PC-9 (cell line): ENCODE measurements around the gene THG1L. TPM values are rescaled to one million over a fixed set of nuclear protein-coding genes. Genes with fewer than 3 reads are reported as not detected.
A peak's percentile ranks its signal among the peaks of the same experiment; 100 is the strongest.

Experiments used
- BruUV-seq: library from RNA; stranded (reverse); fragments of 400-500 nt; replicated peaks from 2 replicates; lab custom pipeline; 2021; lab: Mats Ljungman, UMichigan
- CTCF ChIA-PET: fragments of 300-600 bp; sonication (Branson Sonifier 250); formaldehyde crosslinking; loops from one replicate; lab custom pipeline; 2022; ENCODE audit warnings: antibody characterized with exemption; lab: Charles Lee
- POLR2A ChIA-PET: fragments of 300-600 bp; sonication (Branson Sonifier 250); formaldehyde crosslinking; loops from one replicate; lab custom pipeline; 2022; ENCODE audit warnings: antibody characterized with exemption; ENCODE audit not compliant: unreplicated experiment; lab: Charles Lee
- DNase-seq, 2 experiments: peaks; one replicate each; pipeline versions ENCODE4 v3.0.0 to v3.0.0-alpha.2; 2015 to 2022; ENCODE audit warnings: mixed read lengths in 1 of 2
- H2AFZ ChIP-seq: fragments of 200-600 bp; sonication (generic); 2 replicates; pipeline ENCODE4 v1.8.1; 2017; ENCODE audit warnings: antibody characterized with exemption
- H3F3A ChIP-seq: fragments of 200-600 bp; sonication (generic); 2 replicates; pipeline ENCODE4 v1.8.1; 2017; ENCODE audit warnings: antibody characterized with exemption, mild to moderate bottlenecking, low read depth; ENCODE audit not compliant: insufficient read depth
- H3K27ac ChIP-seq: fragments of 200-600 bp; sonication (generic); 2 replicates; pipeline ENCODE4 v1.6.1; 2016; ENCODE audit warnings: mixed run types
- H3K27me3 ChIP-seq: fragments of 200-600 bp; sonication (generic); 2 replicates; pipeline ENCODE4 v1.6.1; 2016; ENCODE audit warnings: low read depth, mixed run types; ENCODE audit not compliant: insufficient read depth
- H3K36me3 ChIP-seq: fragments of 200-600 bp; sonication (generic); 2 replicates; pipeline ENCODE4 v1.6.1; 2016; ENCODE audit warnings: low read depth, mixed run types
- H3K4me1 ChIP-seq: fragments of 200-600 bp; sonication (generic); replicated peaks from 2 replicates; pipeline ENCODE4 v1.6.1; 2016; ENCODE audit warnings: mixed run types; ENCODE audit not compliant: insufficient read depth
- H3K4me2 ChIP-seq: fragments of 200-600 bp; sonication (generic); 2 replicates; pipeline ENCODE4 v1.6.1; 2017; ENCODE audit warnings: mixed run types
- H3K4me3 ChIP-seq: fragments of 200-600 bp; sonication (generic); 2 replicates; pipeline ENCODE4 v1.6.1; 2016; ENCODE audit warnings: mixed run types
- H3K79me2 ChIP-seq: fragments of 200-600 bp; sonication (generic); 2 replicates; pipeline ENCODE4 v1.6.1; 2017; ENCODE audit warnings: low read depth, mixed run types
- H3K9me2 ChIP-seq: fragments of 200-600 bp; sonication (generic); 2 replicates; pipeline ENCODE4 v1.8.1; 2017; ENCODE audit warnings: mild to moderate bottlenecking; ENCODE audit not compliant: insufficient read depth
- H3K9me3 ChIP-seq: fragments of 200-600 bp; sonication (generic); 2 replicates; pipeline ENCODE4 v1.8.1; 2016; ENCODE audit warnings: low read depth; ENCODE audit not compliant: insufficient read depth
- H4K20me1 ChIP-seq: fragments of 200-600 bp; sonication (generic); 2 replicates; pipeline ENCODE4 v1.8.1; 2017; ENCODE audit not compliant: insufficient read depth
- CTCF ChIP-seq: fragments of 200-600 bp; sonication (generic); conservative IDR thresholded peaks from 2 replicates; pipeline ENCODE4 v1.6.1; 2017; ENCODE audit warnings: mixed run types, antibody characterized with exemption, mild to moderate bottlenecking, moderate library complexity
- EZH2 ChIP-seq: fragments of 200-600 bp; sonication (generic); IDR thresholded peaks from 2 replicates; pipeline ENCODE4 v1.8.0; 2017; ENCODE audit warnings: antibody characterized with exemption, low read depth
- intact Hi-C: fragments of 100-400 bp; cut with micrococcal nuclease; formaldehyde crosslinking; loops from one replicate; pipeline ENCODE4 v1.10.0; 2022; ENCODE audit not compliant: unreplicated experiment
- total RNA-seq: library from RNA; stranded (reverse); gene quantifications from 2 replicates; pipeline ENCODE4 v1.2.3, GENCODE V29; 2021

The THG1L gene
- total RNA-seq, 1 experiment from 2014 or later = 25.3 TPM

- Histone ChIP-seq H3F3A (peaks cover 3% of the 10 kb centered on the region; the same call in 1 of the 2 replicates), H3K9me2 (no peaks in the 10 kb centered on the region), H2AFZ (0 out of 2 replicates have a peak overlapping the region, but pooled peaks have one; percentile 96), H3K4me2 (peak overlapping the region; percentile 90), H3K4me1 (peaks cover 12% of the 10 kb centered on the region), H3K4me3 (peak overlapping the region; percentile 89; the same call in 1 of the 2 replicates), H3K9me3 (no peaks in the 10 kb centered on the region), H3K27ac (no peak overlapping the region), H4K20me1 (no peaks in the 10 kb centered on the region), H3K36me3 (no peaks in the 10 kb centered on the region), H3K79me2 (no peaks in the 10 kb centered on the region; the same call in 1 of the 2 replicates), H3K27me3 (no peaks in the 10 kb centered on the region)
- ChIA-PET POLR2A (no interaction called here), CTCF (no interaction called here)
- DNase-seq = no peak
- TF ChIP-seq EZH2 (no peak), CTCF (no peak)
- intact Hi-C loops = no loop called here
- no TSS peak for BruUV-seq
Measured at GRCh38 chr5:157745041-157745456, 13.8 kb downstream of the THG1L start.

- TF ChIP-seq EZH2 = no peak
- no peak for TF ChIP-seq CTCF
- H3K27me3 ChIP-seq = no peaks in the 10 kb centered on the region
- no peak overlapping the region for H3K4me3 ChIP-seq
- no peak overlapping the region for H2AFZ ChIP-seq
- no peaks in the 10 kb centered on the region; the same call in 1 of the 2 replicates for H3K79me2 ChIP-seq
- ChIA-PET CTCF (no interaction called here), POLR2A (no interaction called here)
- H3K9me2 ChIP-seq = no peaks in the 10 kb centered on the region
- no peaks in the 10 kb centered on the region for H3K9me3 ChIP-seq
- DNase-seq = no peak
- no TSS peak for BruUV-seq
- H4K20me1 ChIP-seq = no peaks in the 10 kb centered on the region
- H3F3A ChIP-seq = peaks cover 3% of the 10 kb centered on the region; the same call in 1 of the 2 replicates
- H3K4me2 ChIP-seq = no peak overlapping the region
- H3K36me3 ChIP-seq = no peaks in the 10 kb centered on the region
- intact Hi-C loops = no loop called here
- H3K27ac ChIP-seq = no peak overlapping the region
- peaks cover 12% of the 10 kb centered on the region for H3K4me1 ChIP-seq
Measured at GRCh38 chr5:157747173-157747740, 16.0 kb downstream of the THG1L start.

GRCh38 chr5:157747766-157748700 is 16.8 kb downstream of the THG1L start:
- H4K20me1 ChIP-seq = no peaks in the 10 kb centered on the region
- H3K36me3 ChIP-seq = no peaks in the 10 kb centered on the region
- H3K4me1 ChIP-seq = peaks cover 9% of the 10 kb centered on the region
- H3F3A ChIP-seq = no peaks in the 10 kb centered on the region
- H3K4me2 ChIP-seq = no peak overlapping the region
- TF ChIP-seq EZH2 (no peak), CTCF (no peak)
- no TSS peak for BruUV-seq
- intact Hi-C loops = no loop called here
- H3K4me3 ChIP-seq = no peak overlapping the region
- POLR2A ChIA-PET = no interaction called here
- CTCF ChIA-PET = no interaction called here
- H3K9me3 ChIP-seq = no peaks in the 10 kb centered on the region
- H3K27ac ChIP-seq = no peak overlapping the region
- H3K79me2 ChIP-seq = no peaks in the 10 kb centered on the region; the same call in 1 of the 2 replicates
- H3K27me3 ChIP-seq = no peaks in the 10 kb centered on the region
- no peaks in the 10 kb centered on the region for H3K9me2 ChIP-seq
- DNase-seq = no peak
- no peak overlapping the region for H2AFZ ChIP-seq
